ENCODE measurements around the gene REPS2.

DNA sequence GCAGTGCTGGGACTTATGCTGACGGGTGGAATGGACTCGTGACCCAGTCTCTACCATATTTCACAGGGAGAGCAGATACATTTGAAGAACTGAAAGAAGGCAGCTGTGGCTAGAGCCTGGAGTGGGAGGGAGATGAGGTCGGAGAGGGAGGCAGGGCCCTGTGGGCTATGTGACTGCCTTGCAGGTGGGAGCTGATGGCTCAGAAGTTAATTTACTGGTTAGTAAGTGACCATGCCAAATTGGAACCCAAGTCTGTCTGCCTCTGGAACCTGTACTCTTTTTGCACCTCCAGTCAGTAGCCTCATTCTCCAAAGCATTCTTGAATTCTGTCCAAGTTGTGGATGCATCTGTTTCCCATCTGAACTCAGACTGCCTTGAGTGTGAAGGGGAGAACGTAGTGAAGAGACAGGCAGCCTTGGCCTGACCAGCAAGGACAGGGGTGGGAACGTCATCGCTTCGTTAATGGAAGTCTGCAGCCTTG lies 92.3 kb downstream of the REPS2 start:
- TF ChIP-seq FOXK2 (IDR thresholded peaks at IDR 0.05), result no peak
- no peak for TF ChIP-seq LEF1 (IDR thresholded peaks at IDR 0.05; ENCODE audit: borderline replicate concordance)
- no peak for TF ChIP-seq FOXM1 (IDR thresholded peaks at IDR 0.05; ENCODE audit: borderline replicate concordance)
- no peak for TF ChIP-seq NFRKB (IDR thresholded peaks at IDR 0.05)
- TF ChIP-seq SP1 (IDR thresholded peaks at IDR 0.05), result no peak
- no peak for TF ChIP-seq ELF4 (IDR thresholded peaks at IDR 0.05)
- TF ChIP-seq BHLHE40 (IDR thresholded peaks at IDR 0.05; ENCODE audit: borderline replicate concordance), result no peak
- no peak for TF ChIP-seq SUZ12 (IDR thresholded peaks at IDR 0.05)
